ENCODE results near the gene GSTA3.
"Not testable (repeated sequence)": the region's sequence is repeated elsewhere in the genome, so short reads cannot be mapped to it uniquely, and the experiment has no call there.

The GSTA3 gene

GRCh38 chr6:52910091-52910490 lies 593 bp upstream of the GSTA3 start:
- no peak for DNase-seq (ENCODE audit: low read depth)

GRCh38 chr6:52909131-52909530 lies 367 bp downstream of the GSTA3 start:
- DNase-seq (ENCODE audit: low read depth): no peak

- DNase-seq (ENCODE audit: low read depth): no peak
Measured at GRCh38 chr6:52908526-52908925, 972 bp downstream of the GSTA3 start.

GRCh38 chr6:52904562-52905279 lies 4.8 kb downstream of the GSTA3 start:
- no peak for DNase-seq (ENCODE audit: low read depth)

GRCh38 chr6:52900536-52900935 lies 9.0 kb downstream of the GSTA3 start:
- no peak for DNase-seq (ENCODE audit: low read depth)

- DNase-seq (ENCODE audit: low read depth): not testable (repeated sequence)
Measured at GRCh38 chr6:52895790-52896189, 13.7 kb downstream of the GSTA3 start.

- DNase-seq (ENCODE audit: low read depth): no peak
Measured at GRCh38 chr6:52894285-52894684, 15.2 kb downstream of the GSTA3 start.

- DNase-seq (ENCODE audit: low read depth): no peak
Measured at GRCh38 chr6:52893803-52894202, 15.7 kb downstream of the GSTA3 start.

- DNase-seq (ENCODE audit: low read depth): no peak
Measured at GRCh38 chr6:52893221-52893620, 16.3 kb downstream of the GSTA3 start.

GRCh38 chr6:52890018-52890417 lies 19.5 kb downstream of the GSTA3 start:
- DNase-seq (ENCODE audit: low read depth): no peak

- DNase-seq (ENCODE audit: low read depth): no peak
Measured at GRCh38 chr6:52887910-52888524, 21.5 kb downstream of the GSTA3 start.

GRCh38 chr6:52881996-52882841 lies 27.3 kb downstream of the GSTA3 start:
- DNase-seq (ENCODE audit: low read depth): peak; percentile 34

- DNase-seq (ENCODE audit: low read depth): no peak
Measured at GRCh38 chr6:52881662-52881995, 27.9 kb downstream of the GSTA3 start.

- DNase-seq (ENCODE audit: low read depth): no peak
Measured at GRCh38 chr6:52877786-52878185, 31.7 kb downstream of the GSTA3 start.

- DNase-seq (ENCODE audit: low read depth): no peak
Measured at GRCh38 chr6:52877168-52877567, 32.3 kb downstream of the GSTA3 start.

- DNase-seq (ENCODE audit: low read depth): no peak
Measured at GRCh38 chr6:52876056-52876787, 33.3 kb downstream of the GSTA3 start.

- DNase-seq (ENCODE audit: low read depth): no peak
Measured at GRCh38 chr6:52872031-52872430, 37.5 kb downstream of the GSTA3 start.

- no peak for DNase-seq (ENCODE audit: low read depth)
Measured at GRCh38 chr6:52871621-52872020, 37.9 kb downstream of the GSTA3 start.

GRCh38 chr6:52870335-52871091 lies 39.0 kb downstream of the GSTA3 start:
- not testable (repeated sequence) for DNase-seq (ENCODE audit: low read depth)

GRCh38 chr6:52868899-52869298 lies 40.6 kb downstream of the GSTA3 start:
- not testable (repeated sequence) for DNase-seq (ENCODE audit: low read depth)

GRCh38 chr6:52868240-52868639 lies 41.3 kb downstream of the GSTA3 start:
- no peak for DNase-seq (ENCODE audit: low read depth)

GRCh38 chr6:52861151-52861550 lies 48.3 kb downstream of the GSTA3 start:
- not testable (repeated sequence) for DNase-seq (ENCODE audit: low read depth)
